Tibial artery (tissue), 4 donors: Measurements from ENCODE around the gene GLG1.

Source experiments
- DNase-seq, 2 donors: peaks; one replicate each; pipeline ENCODE4 v3.0.0-alpha.2; 2019
- H3K27ac ChIP-seq, 2 donors: fragments of 200-600 bp; sonication (generic) in 1 of 2; 1 replicate in 1 of 2; 2 replicates in 1 of 2; pipeline ENCODE4 v1.5.1; 2018 to 2019; ENCODE audit warnings: mild to moderate bottlenecking in 1 of 2
- H3K27me3 ChIP-seq, 2 donors: fragments of 200-600 bp; sonication (generic) in 1 of 2; one replicate each; pipeline versions ENCODE4 v1.5.1 to v1.6.0; 2016 to 2019
- H3K36me3 ChIP-seq, 3 donors: fragments of 200-600 bp; sonication (generic) in 2 of 3; one replicate each; pipeline ENCODE4 v1.5.1; 2016 to 2019; ENCODE audit warnings: mild to moderate bottlenecking in 2 of 3
- H3K4me1 ChIP-seq, 4 donors: fragments of 200-600 bp; sonication (generic) in 2 of 4; 1 replicate in 3 of 4; 2 replicates in 1 of 4; pipeline ENCODE4 v1.5.1; 2016 to 2019
- H3K4me3 ChIP-seq, 2 donors: fragments of 200-600 bp; sonication (generic) in 1 of 2; 1 replicate in 1 of 2; 2 replicates in 1 of 2; pipeline ENCODE4 v1.5.1; 2018 to 2019; ENCODE audit warnings: mild to moderate bottlenecking in 2 of 2
- H3K9me3 ChIP-seq, 3 donors: fragments of 200-600 bp; sonication (generic) in 1 of 3; one replicate each; pipeline ENCODE4 v1.5.1; 2016 to 2019
- CTCF ChIP-seq, 2 experiments: fragments of 200-600 bp in 1 of 2; fragments of 450-650 bp in 1 of 2; IDR thresholded peaks; one replicate each; pipeline ENCODE4 v1.5.1; 2017 to 2019; ENCODE audit warnings: antibody characterized with exemption in 2 of 2, mild to moderate bottlenecking in 1 of 2, moderate library complexity in 1 of 2
- intact Hi-C: fragments of 100-400 bp; cut with DNase I; formaldehyde crosslinking; loops from one replicate; pipeline ENCODE4 v1.15.0; 2023; ENCODE audit warnings: low total_unique reads

The GLG1 gene

GRCh38 chr16:74622005-74622404, 15.1 kb upstream of the GLG1 start:
- no peaks in the 10 kb centered on the region for H3K27me3 ChIP-seq
- DNase-seq = peak in 1 of 2 donors; percentile 20
- intact Hi-C loops = loop anchor here (10.0 kb wide), 1 partner anchor 137 kb away; no protein-coding TSS in a partner anchor
- no peaks in the 10 kb centered on the region for H3K4me1 ChIP-seq
- H3K4me3 ChIP-seq = no peak overlapping the region
- no peak overlapping the region for H3K27ac ChIP-seq
- H3K36me3 ChIP-seq = peaks cover 18 to 75% (median 46%) of the 10 kb centered on the region in 3 donors
- TF ChIP-seq CTCF (IDR thresholded peaks at IDR 0.05) = no peak
- H3K9me3 ChIP-seq = no peaks in the 10 kb centered on the region

DNA sequence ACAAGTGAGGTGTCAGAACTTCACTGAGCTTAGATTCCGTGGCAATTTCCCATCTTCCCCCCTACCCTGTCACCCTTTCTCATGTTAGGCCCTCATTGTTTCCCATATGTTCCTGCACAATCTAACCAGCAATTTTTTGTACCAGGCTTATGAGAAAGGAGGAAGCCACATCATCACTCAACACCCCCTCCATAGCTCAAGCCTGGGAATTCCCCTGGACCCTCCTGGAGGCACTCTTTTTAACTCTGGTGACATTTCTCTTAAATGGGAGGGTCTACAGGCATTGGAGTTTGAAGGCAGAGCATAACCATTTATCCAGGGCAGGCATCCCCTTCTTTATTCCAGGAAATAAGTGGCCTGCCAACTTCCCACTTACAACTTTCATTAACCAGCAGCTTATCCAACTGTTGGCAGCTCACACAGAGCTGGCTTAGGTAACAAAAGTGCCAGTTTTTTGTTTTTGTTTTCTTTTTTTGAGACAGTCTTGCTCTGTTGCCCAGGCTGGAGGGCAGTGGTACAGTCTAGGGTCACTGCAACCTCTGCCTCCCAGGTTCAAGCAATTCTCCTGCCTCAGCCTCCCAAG, 10.4 kb upstream of the GLG1 start:
- DNase-seq = peak in 1 of 2 donors; percentile 4
- no peak for TF ChIP-seq CTCF (IDR thresholded peaks at IDR 0.05)
- intact Hi-C loops = no loop called here
- Histone ChIP-seq H3K9me3 (no peaks in the 10 kb centered on the region), H3K36me3 (peaks cover 0 to 28% (median 6%) of the 10 kb centered on the region in 3 donors), H3K4me3 (no peak overlapping the region), H3K27me3 (no peaks in the 10 kb centered on the region), H3K4me1 (no peaks in the 10 kb centered on the region), H3K27ac (no peak overlapping the region)

DNA sequence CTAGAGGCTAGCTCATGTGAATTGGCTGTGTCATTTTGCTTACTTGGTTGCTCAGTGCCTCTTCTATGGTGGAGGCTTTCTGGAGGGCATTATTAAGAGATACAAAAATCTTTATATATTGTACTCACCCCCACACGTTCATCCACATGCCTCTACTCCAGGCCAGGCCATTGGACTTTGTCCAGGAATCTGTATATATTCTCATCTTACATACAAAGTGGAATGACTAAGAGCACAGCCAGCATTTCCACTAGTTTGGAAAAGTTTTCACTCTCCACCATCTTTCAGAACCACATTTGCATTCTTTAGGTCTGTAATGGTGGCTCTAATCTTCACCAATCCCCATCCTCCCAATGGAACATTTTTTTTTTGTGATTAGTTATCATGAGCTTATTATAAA, 4.8 kb upstream of the GLG1 start:
- Histone ChIP-seq H3K4me1 (peaks cover 0 to 6% (median 2%) of the 10 kb centered on the region in 4 donors), H3K27me3 (no peaks in the 10 kb centered on the region), H3K36me3 (no peaks in the 10 kb centered on the region), H3K4me3 (no peak overlapping the region), H3K9me3 (no peaks in the 10 kb centered on the region), H3K27ac (no peak overlapping the region)
- intact Hi-C loops = no loop called here
- DNase-seq = no peak
- TF ChIP-seq CTCF (IDR thresholded peaks at IDR 0.05) = no peak

DNA sequence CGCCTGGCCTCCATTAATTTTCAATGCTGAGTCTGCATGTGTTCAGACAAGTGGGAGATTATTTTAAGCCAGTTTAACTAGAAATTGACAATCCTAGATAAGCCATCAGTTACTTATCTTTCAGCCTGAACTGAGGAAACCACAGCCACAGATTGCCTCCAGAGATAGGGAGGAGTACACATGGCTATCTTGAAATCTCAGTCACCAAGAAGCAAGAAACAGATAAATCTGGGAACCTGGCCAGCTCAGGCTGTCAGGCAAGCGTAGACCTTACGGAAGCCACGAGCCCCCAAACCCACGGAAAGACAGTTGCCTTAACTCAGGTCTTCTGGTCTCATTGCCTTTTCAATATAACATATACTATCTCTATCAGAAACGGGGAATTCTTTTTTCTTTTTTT, 2.0 kb upstream of the GLG1 start:
- TF ChIP-seq CTCF (IDR thresholded peaks at IDR 0.05) = no peak
- H3K36me3 ChIP-seq = no peaks in the 10 kb centered on the region
- no peaks in the 10 kb centered on the region for H3K9me3 ChIP-seq
- peak in 1 of 2 donors; percentile 49 for DNase-seq
- no peak overlapping the region for H3K27ac ChIP-seq
- intact Hi-C loops = no loop called here
- H3K4me1 ChIP-seq = peaks cover 0 to 28% (median 20%) of the 10 kb centered on the region in 4 donors
- H3K4me3 ChIP-seq = no peak overlapping the region
- no peaks in the 10 kb centered on the region for H3K27me3 ChIP-seq

GRCh38 chr16:74608381-74608780, 1.5 kb upstream of the GLG1 start:
- no peak overlapping the region for H3K27ac ChIP-seq
- intact Hi-C loops = no loop called here
- no peak overlapping the region for H3K4me3 ChIP-seq
- no peak for TF ChIP-seq CTCF (IDR thresholded peaks at IDR 0.05)
- H3K36me3 ChIP-seq = no peaks in the 10 kb centered on the region
- no peaks in the 10 kb centered on the region for H3K27me3 ChIP-seq
- peaks cover 0 to 33% (median 24%) of the 10 kb centered on the region in 4 donors for H3K4me1 ChIP-seq
- H3K9me3 ChIP-seq = no peaks in the 10 kb centered on the region
- DNase-seq = no peak
